HG02852 (cell line): ENCODE results near the gene AIG1.

ENCODE experiments used
- ATAC-seq: cut with Tn5 transposase; IDR thresholded peaks from one replicate; pipeline ENCODE4 v1.9.1; 2021; ENCODE audit warnings: mild to moderate bottlenecking, moderate library complexity; ENCODE audit not compliant: unreplicated experiment

Gene AIG1

GRCh38 chr6:143349530-143349929, 288.8 kb downstream of the AIG1 start:
- no peak for ATAC-seq

- ATAC-seq, result no peak
Measured at GRCh38 chr6:143356101-143356880, 295.6 kb downstream of the AIG1 start.

- no peak for ATAC-seq
Measured at GRCh38 chr6:143357152-143357551, 296.5 kb downstream of the AIG1 start.

- no peak for ATAC-seq
Measured at GRCh38 chr6:143357561-143358255, 297.0 kb downstream of the AIG1 start.

GRCh38 chr6:143361536-143362191, 301.0 kb downstream of the AIG1 start:
- ATAC-seq, result no peak

- ATAC-seq, result no peak
Measured at GRCh38 chr6:143362192-143362558, 301.5 kb downstream of the AIG1 start.

GRCh38 chr6:143363299-143363698, 302.6 kb downstream of the AIG1 start:
- no peak for ATAC-seq

- ATAC-seq, result peak; percentile 100
Measured at GRCh38 chr6:143368426-143368825, 307.7 kb downstream of the AIG1 start.

GRCh38 chr6:143369971-143370370, 309.3 kb downstream of the AIG1 start:
- no peak for ATAC-seq

GRCh38 chr6:143370812-143371370, 310.2 kb downstream of the AIG1 start:
- no peak for ATAC-seq

GRCh38 chr6:143372199-143372882, 311.7 kb downstream of the AIG1 start:
- no peak for ATAC-seq

GRCh38 chr6:143374014-143374413, 313.3 kb downstream of the AIG1 start:
- ATAC-seq, result no peak

GRCh38 chr6:143375022-143375585, 314.4 kb downstream of the AIG1 start:
- no peak for ATAC-seq

- ATAC-seq, result no peak
Measured at GRCh38 chr6:143376375-143376774, 315.7 kb downstream of the AIG1 start.

- no peak for ATAC-seq
Measured at GRCh38 chr6:143376861-143377260, 316.2 kb downstream of the AIG1 start.

- no peak for ATAC-seq
Measured at GRCh38 chr6:143385636-143386035, 324.9 kb downstream of the AIG1 start.

- ATAC-seq, result no peak
Measured at GRCh38 chr6:143390278-143390677, 329.6 kb downstream of the AIG1 start.
